HG03439 (cell line): ENCODE results near the gene SMIM29.

Source experiments
- ATAC-seq: cut with Tn5 transposase; IDR thresholded peaks from one replicate; pipeline ENCODE4 v1.9.1; 2021; ENCODE audit warnings: mild to moderate bottlenecking, moderate library complexity; ENCODE audit not compliant: unreplicated experiment

Gene SMIM29

DNA sequence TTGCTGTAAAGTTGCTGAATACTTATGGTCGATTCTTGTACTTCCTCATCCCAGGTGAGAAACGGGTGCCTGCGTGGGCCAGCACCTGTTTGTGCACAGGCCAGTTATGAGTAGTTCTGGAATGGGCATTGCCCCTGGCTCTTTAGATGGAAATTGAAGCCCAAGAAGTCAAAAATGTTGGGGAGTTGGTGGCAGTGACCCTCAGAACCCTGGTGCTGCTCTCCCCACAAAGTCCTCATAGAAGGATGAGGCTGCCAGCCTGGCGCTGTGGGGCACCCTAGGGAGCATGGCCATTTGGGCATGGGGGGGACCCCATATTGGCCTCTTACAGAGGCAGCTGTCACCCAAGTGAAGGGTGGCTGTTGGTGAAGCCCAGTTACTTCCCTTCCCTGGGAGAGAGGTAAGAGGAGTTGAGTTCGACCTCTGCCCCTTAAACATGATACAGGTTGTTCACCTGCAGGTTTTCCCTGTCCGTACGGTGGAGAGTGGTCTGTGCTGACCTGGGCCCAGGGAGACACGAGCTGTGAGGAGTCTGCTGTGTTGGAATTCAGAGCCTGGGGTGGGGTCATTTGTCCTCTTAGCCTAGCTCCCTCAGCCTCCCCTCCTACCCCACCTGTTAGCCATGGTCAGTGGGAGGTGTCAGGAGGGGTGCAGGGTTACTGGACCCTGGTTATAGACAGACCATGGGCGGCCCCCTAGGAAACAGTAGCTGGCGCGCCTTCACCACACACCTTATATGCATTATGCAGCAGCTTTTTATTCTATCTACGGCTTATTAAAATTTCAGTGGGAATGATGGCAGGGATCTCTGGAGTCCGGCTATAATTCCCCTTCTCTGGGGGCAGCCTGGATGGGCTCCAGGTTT, 7.2 kb downstream of the SMIM29 start:
- no peak for ATAC-seq

- no peak for ATAC-seq
Measured at GRCh38 chr6:34240329-34241248, 8.2 kb downstream of the SMIM29 start.

DNA sequence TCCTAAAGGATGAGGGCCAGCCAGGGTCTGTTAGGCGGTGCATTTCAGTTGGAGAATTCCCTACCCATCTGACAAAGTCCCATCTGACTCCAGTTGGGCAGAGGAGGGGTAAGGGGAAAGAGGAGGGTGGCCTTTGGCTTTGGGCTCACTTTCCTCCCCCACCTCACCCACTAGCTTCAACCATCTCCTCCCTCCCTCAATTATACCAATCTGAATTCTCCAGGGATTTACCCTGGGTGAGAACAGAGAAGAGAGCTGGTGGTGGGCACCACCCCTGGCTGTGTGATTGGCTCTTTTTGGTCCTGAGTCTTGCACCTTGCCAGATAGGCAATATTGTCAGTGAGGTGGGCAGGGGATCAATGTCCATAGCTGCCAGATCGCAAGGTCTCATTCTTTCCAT, 8.9 kb downstream of the SMIM29 start:
- ATAC-seq, result no peak

DNA sequence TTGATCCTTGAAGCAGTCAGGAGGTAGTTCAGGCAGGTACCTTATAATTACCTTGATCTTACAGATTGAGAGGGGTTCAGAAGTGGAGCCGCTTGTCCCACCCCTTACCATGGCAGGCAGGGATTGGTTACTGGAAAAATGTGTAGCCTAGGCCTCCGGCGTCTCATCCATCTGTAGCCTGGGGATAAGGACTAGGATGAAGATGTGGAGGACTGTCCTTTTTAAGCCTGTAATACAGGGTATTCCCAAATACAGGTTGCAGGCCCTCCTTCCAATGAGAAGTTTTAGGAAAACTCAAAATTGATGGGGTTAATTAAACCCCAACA, 9.3 kb downstream of the SMIM29 start:
- no peak for ATAC-seq

- no peak for ATAC-seq
Measured at GRCh38 chr6:34238585-34239499, 10.0 kb downstream of the SMIM29 start.

DNA sequence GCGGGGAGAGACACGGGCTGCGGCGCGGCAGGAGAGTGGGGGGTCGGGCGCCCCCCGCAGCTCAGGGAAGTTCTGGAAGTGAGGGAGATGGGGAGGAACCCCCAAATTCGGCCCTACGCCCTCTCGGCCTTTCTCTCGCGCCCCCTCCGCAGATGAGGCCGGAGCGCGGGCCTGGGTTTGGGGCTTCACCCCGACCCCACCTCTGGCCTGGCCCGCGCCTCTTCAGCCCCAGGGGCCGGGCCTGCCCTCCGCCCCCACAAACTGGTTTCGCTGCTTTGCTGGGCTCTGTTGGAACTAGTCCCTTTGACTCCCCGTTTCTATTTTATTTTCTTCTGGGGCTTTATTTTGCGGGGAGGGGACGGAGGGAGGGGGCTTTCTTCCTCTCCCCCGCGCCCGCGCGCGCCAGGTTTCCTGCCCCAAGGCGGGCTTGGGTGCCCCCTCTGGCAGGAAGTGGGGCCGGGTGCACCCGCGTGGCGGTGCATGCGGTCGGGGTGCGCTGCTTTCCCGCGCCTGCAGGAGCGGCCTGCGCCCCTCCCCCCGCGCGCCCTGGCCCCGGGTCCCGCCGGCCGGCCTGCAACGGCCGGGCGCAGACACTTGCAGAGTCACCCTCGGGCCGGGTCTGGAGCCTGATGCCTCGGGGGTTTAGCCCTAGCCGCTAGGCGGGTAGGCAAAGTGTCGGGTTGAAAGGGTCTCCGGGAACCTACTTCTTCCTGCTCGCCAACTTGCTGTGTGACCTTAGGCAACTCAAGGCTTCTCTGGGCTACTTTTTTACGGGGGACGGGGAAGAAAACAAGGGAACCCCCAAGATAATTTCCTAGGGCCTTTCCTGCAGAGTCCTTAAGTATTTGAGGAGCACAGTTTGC, 10.9 kb downstream of the SMIM29 start:
- peak; percentile 3 for ATAC-seq

DNA sequence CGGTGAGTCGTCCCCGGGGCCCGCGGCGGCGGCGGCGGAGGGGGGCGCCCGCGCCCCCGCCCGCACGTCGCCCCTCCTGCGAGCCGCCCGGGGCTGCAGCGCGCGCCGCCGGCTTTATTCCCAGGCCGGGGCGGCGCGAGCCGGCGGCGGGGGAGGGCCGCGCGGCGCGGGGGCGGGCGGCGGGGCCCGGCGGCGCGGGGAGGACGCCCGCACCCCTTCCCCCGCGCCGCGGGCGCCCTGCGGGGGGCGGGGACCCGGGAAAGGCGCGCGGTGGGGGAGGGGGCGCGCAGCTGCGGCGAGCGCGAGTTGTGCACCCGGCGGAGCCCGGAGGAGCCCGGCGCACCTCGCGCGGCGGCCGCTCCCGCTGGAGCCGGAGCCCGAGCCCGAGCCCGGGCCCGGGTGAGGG, 11.5 kb downstream of the SMIM29 start:
- peak; percentile 7 for ATAC-seq

- peak; percentile 65 for ATAC-seq
Measured at GRCh38 chr6:34236443-34237315, 12.1 kb downstream of the SMIM29 start, which contains the start of gene HMGA1. Gene HMGA1 (plus strand): TSS chr6:34236873. CDS start chr6:34240781, 3,908 bp downstream.

- ATAC-seq, result peak; percentile 10
Measured at GRCh38 chr6:34236131-34236442, 12.7 kb downstream of the SMIM29 start.

- no peak for ATAC-seq
Measured at GRCh38 chr6:34235307-34236130, 13.3 kb downstream of the SMIM29 start.

DNA sequence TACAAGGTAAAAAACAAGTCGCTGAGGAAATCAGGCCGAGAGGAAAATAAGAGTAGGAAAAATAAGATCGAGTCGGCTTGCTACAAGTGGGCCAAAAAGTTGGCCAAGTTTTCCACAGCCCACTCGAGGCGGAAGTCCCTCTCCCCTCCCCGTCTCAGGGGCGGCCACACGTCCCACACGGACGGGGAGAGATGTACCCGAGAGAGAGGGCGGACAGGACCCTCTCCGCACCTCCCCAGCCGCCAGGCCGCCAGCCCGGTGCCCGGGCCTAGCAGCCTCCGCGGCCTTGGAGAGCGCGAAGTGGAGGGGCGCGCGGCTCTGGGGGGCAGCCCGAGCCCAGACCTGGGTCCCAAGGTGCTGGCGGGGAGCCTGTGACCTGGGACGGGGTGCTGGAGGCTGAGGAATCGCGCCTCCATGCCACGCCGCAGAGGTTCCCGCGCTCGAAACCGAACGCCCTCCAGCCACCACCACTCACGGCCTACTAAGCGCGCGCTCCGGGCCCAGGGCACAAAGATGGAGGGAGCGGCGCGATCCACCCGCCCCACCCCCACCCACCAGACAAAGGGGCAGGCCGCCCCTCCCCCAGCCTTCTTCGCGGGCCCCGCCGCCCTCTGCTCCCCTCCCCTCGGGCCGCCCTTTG, 14.0 kb downstream of the SMIM29 start:
- no peak for ATAC-seq

GRCh38 chr6:34233867-34234266, 14.9 kb downstream of the SMIM29 start:
- ATAC-seq, result no peak

- no peak for ATAC-seq
Measured at GRCh38 chr6:34232901-34233300, 15.9 kb downstream of the SMIM29 start.

DNA sequence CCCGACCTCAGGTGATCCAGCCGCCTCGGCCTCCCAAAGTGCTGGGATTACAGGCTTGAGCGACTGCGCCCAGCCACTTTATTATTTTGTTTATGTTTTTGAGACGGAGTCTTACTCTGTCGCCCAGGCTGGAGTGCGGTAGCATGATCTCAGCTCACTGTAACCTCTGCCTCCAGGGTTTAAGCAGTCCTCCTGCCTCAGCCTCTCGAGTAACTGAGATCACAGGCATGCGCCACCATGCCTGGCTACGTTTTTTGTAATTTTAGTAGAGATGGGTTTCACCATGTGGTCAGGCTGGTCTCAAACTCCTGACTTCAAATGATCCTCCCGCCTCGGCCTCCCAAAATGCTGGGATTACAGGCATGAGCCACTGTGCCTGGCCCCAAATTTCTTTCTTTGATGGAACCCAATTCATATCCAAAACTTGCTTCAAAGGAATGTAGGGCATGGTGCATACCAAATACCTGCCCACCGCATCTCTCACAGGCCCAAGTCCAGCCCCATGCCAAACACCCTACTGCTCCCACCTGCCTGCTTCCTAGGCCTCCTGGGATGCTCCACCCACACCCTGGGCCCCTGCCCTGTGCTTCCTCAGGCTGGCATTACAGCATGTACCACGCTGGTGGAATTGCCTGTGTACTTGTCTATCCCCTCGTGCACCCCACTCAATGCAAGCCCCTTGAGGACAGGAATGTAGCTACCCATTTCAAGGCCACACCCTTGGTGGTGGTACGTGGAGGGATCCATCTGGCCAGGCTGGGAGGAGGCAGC, 17.1 kb downstream of the SMIM29 start:
- ATAC-seq, result no peak

GRCh38 chr6:34230653-34231371, 18.0 kb downstream of the SMIM29 start:
- ATAC-seq, result no peak

- ATAC-seq, result no peak
Measured at GRCh38 chr6:34229877-34230276, 18.9 kb downstream of the SMIM29 start.
